GM21526 (cell line): ENCODE results near the gene CAPZB.

ENCODE experiments used
- ATAC-seq: cut with Tn5 transposase; IDR thresholded peaks from one replicate; pipeline ENCODE4 v1.9.1; 2021; ENCODE audit warnings: moderate library complexity; ENCODE audit not compliant: unreplicated experiment, low FRiP score

Gene CAPZB

GRCh38 chr1:19338323-19338762 is 147.0 kb downstream of the CAPZB start:
- ATAC-seq = no peak

DNA sequence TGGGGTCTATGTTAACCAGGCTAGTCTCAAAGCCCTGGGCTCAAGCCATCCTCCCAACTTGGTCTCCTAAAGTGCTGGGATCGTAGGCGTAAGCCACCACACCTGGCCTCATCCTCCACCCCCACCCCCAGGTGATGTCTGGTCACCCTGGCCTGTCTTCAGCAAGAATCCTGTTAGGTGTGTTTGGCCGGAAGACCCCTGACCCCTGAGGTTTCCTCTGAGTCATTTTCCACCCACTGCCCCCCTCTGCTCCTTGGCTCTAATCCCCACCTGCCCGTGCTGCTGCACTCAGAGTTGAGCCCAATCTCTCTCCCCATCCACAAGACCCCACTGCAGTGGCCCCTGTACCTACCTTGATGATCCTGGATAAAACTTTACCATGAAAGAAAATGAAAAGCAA is 148.1 kb downstream of the CAPZB start:
- ATAC-seq = no peak

DNA sequence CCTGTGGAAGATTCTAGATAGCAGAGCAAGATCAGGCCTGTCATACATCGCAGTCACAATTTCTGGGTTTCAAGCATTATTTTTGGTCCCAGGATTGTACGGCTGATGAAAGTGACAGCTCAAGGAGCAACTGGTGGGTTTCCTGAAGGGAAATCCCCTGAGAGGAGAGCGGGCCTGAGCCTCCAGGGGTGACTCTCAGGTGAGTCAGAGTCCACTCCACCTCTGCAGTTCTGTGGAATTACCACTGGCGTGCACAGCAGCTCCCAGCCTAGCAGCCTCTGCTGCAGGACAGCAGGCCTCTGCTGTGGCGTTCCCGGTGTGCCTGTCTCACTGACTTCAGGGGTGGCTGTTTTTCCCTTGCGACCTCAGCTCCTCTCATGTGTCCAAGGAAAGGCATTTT is 148.8 kb downstream of the CAPZB start:
- no peak for ATAC-seq

GRCh38 chr1:19333587-19334354 is 151.6 kb downstream of the CAPZB start:
- ATAC-seq = no peak

GRCh38 chr1:19332832-19333231 is 152.5 kb downstream of the CAPZB start:
- ATAC-seq = no peak

DNA sequence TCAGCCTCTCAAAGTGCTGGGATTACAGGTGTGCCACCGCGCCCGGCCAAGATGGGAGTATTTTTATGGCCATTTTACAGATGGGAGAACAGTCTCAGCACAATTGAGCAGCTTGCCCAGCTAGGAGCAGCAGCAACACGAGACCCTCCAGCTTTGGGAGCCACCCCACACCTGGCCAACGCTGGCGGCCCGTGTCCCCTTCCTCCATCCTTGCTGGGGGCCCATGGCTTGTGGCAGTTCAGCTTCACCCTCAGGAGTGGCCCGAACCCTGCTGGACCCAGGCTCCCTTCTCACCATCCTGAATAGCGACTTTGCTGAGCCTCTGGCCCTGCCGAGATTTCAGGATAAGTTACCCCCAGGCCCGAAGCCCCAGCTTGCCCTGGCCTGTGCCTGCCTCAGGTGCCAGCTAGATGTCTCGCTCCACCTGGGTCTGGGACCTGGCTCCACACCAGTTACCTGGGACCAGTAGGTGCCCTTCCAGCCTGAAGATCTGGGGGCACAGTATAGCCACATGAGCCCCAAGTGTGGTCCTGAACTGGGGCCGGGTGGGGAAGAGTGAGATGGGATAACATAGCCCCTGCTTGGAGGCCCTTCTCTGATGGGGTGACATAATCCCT is 154.0 kb downstream of the CAPZB start:
- no peak for ATAC-seq

DNA sequence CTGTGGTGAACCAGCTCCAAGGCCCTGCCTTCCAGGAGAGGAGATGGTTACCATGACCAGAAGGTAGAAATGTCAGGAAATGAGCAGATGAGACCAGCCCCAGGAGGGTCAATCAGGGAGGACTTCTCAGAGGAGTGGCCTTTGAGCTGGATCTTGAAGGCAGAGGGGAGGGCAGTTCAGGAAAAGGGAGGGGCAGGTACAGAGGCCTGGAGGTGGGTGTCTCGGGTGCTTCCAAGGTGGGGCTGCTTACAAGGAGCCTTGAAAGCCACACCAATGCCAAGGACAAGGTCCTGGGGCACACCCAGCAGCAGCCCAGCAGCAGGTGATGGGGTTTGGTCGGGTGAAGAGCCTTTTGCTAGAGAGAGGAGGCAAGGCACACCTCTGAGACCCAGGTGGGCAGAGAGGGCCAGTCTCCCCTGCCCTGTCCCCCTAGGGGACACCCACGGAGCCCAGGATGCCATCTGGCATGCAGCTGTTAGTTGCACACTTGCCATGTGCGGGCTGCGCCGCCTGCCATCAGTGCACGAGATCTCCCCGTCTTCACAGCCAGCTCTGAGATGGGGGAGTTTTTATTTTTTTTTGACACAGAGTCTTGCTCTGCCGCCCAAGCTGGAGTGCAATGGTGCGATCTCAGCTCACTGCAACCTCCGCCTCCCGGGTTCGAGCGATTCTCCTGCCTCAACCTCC is 154.7 kb downstream of the CAPZB start:
- no peak for ATAC-seq

DNA sequence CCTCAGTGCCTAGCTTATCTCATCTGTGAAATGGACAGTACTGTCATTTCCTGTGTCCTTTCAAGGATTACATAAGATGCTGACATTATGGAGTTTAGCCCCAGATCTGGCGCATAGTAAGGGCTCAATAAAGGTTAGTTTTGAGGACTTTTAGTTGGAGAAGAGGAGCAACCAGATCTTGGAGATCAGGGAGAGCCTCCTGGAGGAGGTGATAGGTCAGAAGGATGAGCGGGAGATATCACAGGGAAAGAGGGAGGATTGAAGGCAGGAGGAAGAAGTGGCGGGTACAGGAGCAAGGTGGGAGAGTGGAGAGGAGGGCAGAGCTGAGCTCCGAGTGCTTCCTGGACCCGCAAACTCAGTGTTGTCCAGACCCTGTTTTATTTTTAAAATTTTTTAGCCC is 155.7 kb downstream of the CAPZB start:
- ATAC-seq = no peak

DNA sequence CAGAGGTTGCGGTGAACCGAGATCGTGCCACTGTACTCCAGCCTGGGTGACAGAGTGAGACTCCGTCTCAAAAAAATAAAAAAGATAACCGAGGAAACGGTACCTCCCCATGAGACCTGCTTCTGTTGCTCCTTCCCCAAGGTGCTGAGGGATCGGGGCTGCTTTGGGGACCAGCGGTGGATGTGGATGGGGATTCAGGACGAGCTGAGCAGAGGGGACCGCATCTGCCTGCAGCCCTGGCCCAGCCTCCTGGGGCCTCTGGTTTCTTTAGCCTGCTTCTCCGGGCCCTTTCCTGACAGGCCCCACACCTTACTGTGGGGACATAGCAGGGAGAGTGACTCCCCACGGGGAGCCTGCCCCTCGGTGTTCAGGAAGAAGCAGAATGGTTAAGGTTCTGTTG is 156.2 kb downstream of the CAPZB start:
- ATAC-seq = no peak

DNA sequence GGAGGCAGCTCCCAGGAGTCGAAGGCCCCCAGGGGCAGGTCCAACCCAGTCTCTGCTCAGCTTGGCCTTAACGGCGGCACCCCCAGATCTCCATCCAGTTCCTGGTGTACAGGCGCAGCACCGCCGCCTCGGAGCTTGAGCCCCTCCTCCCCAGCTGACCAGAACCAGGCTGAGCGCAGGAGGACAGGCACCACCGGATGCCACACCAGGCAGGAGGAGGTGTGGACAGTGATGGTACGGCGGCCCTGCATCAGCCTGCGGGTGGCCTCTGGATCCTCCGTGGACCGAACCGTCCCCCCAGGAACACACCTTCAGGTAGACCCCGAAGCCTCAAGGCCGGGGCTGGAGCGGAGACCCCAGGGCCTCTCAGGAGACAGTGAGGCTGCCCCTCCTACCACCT is 156.9 kb downstream of the CAPZB start:
- no peak for ATAC-seq

- no peak for ATAC-seq
Observed at GRCh38 chr1:19327736-19328135, 157.6 kb downstream of the CAPZB start.

GRCh38 chr1:19327301-19327700 is 158.0 kb downstream of the CAPZB start:
- ATAC-seq = no peak

GRCh38 chr1:19326748-19327065 is 158.6 kb downstream of the CAPZB start:
- ATAC-seq = no peak

- no peak for ATAC-seq
Observed at GRCh38 chr1:19325958-19326747, 159.2 kb downstream of the CAPZB start.

DNA sequence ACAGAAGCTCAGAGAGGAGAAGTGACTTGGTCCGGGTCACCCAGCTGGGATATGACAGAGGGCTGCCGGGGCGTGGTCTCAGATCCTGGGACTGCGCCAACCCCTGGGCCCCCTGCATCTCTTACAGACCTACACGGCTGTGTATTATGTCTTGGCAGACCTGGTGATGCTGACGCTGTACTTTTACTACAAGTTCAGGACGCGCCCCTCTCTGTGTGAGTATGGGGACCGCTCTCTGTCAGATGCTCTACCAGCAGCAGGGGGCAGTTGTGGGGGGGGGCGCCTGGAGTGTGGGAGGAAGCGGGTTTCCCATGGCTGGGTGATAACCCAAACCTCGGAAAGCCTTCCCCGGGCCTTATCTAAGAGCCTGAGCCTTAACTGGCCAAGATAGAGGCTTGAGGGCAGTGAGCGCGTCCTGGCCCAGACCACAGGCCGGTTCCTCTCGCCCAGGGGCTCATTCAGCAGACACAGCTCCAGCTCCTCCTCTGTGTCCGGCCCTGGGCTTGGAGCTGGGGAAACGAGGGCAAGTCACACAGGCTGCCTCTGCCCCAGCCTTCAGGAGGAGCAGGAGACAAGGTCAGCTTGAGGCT is 159.9 kb downstream of the CAPZB start:
- ATAC-seq = no peak

GRCh38 chr1:19324665-19324990 is 160.7 kb downstream of the CAPZB start:
- no peak for ATAC-seq

- no peak for ATAC-seq
Observed at GRCh38 chr1:19323987-19324664, 161.2 kb downstream of the CAPZB start.

DNA sequence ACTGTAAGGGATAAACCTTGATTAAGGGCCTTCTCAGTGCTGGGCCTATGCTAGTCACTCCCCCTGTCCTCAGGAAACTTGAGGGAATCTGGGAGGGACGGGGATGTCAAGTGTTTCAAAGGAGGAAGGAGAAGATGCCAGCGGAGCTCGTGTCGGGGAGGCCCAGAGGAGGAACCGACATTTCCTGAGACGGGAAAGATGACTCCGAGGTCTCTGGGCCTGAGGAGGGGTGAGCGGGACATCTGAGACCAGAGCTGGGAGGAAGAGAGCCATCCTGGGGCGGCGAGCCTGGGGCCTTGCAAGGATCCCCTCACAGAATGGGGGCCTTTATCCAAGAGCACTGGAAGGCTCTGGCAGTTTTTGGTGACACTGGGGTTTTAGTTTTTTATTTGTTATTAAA is 162.9 kb downstream of the CAPZB start:
- no peak for ATAC-seq

GRCh38 chr1:19321071-19321470 is 164.3 kb downstream of the CAPZB start:
- no peak for ATAC-seq

- ATAC-seq = no peak
Observed at GRCh38 chr1:19319196-19319595, 166.1 kb downstream of the CAPZB start.
